ENCODE data around the gene TMSB15B.
"Not testable (repeated sequence)": the region's sequence is repeated elsewhere in the genome, so short reads cannot be mapped to it uniquely, and the experiment has no call there.

DNA sequence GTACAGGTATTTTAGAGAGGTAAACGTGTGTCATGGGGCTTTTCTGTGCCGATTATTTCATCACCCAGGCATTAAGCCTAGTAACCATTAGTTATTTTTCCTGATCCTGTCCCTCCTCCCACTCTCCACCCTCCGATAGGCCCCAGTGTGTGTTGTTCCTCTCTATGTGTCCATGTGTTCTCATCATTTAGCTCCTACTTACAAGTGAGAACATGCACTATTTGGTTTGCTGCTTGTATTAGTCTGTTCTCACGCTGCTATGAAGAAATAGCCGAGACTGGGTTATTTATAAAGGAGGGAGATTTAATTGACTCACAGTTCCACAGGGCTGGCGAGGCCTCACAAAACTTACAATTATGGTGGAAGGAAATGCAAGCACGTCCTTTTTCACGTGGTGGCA is 53.1 kb downstream of the TMSB15B start:
- not testable (repeated sequence) for TF ChIP-seq YY1 (IDR thresholded peaks at IDR 0.05; ENCODE audit: insufficient read depth, insufficient read length); ZNF274 (IDR thresholded peaks at IDR 0.05; ENCODE audit: low read depth, low read length); SUZ12 (IDR thresholded peaks at IDR 0.05; ENCODE audit: extremely low read depth, insufficient read depth, insufficient read length)
